ENCODE measurements around the gene C17orf78. TPM values are rescaled to one million over a fixed set of nuclear protein-coding genes. Genes with fewer than 3 reads are reported as not detected.

Gene C17orf78
- polyA plus RNA-seq, 1 of the 3 experiments (the other 2 are of a cell fraction): not detected

GRCh38 chr17:37410357-37410756 is 34.6 kb downstream of the C17orf78 start (continued):
- TF ChIP-seq USF1 (IDR thresholded peaks at IDR 0.05; ENCODE audit: borderline replicate concordance, low read depth): no peak
- no peak for TF ChIP-seq EP300 (IDR thresholded peaks at IDR 0.05; ENCODE audit: borderline replicate concordance in 1 of 2, low read depth in 1 of 2, low read length in 1 of 2)
- TF ChIP-seq CHD2 (IDR thresholded peaks at IDR 0.05; ENCODE audit: low read length, partially characterized antibody): no peak
- TF ChIP-seq GATA2 (CRISPR knock-in tag; IDR thresholded peaks at IDR 0.05): no peak
- TF ChIP-seq, protein P1, sequence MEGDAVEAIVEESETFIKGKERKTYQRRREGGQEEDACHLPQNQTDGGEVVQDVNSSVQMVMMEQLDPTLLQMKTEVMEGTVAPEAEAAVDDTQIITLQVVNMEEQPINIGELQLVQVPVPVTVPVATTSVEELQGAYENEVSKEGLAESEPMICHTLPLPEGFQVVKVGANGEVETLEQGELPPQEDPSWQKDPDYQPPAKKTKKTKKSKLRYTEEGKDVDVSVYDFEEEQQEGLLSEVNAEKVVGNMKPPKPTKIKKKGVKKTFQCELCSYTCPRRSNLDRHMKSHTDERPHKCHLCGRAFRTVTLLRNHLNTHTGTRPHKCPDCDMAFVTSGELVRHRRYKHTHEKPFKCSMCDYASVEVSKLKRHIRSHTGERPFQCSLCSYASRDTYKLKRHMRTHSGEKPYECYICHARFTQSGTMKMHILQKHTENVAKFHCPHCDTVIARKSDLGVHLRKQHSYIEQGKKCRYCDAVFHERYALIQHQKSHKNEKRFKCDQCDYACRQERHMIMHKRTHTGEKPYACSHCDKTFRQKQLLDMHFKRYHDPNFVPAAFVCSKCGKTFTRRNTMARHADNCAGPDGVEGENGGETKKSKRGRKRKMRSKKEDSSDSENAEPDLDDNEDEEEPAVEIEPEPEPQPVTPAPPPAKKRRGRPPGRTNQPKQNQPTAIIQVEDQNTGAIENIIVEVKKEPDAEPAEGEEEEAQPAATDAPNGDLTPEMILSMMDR (IDR thresholded peaks at IDR 0.05): no peak

DNA sequence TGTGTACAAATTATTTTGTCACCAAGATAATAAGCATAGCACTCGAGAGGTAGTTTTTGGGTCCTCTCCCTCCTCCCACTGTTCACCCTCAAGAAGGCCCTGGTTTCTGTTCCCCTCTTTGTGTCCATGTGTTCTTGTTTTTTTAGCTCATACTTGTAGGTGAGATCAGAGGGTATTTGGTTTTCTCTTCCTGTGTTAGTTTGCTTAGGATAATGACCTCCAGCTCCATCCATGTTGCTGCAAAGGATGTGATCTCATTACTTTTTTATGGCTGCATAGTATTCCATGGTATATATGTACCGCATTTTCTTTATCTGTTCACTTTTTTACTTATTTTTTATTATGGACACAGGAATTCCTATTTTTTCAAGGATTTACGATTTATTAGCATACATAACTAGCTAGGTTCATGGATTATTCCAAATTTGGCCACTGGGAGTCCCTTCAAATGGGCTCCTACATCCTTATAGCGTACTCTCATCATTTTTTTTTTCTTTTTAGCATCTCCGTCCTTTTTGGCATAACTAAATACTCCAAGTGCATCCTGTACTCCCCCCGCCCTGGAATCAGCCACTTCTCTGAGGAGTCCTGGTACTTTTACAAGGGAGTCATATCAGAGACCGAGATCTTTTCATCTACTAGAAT is 38.2 kb downstream of the C17orf78 start:
- no peaks in the 10 kb centered on the region for H3K4me1 ChIP-seq (ENCODE audit: control insufficient read depth in 1 of 2, insufficient read depth in 2 of 2, low read depth in 1 of 2, low read length in 1 of 2)
- H3K9me3 ChIP-seq: no peaks in the 10 kb centered on the region
- no peak overlapping the region for H3K4me3 ChIP-seq (ENCODE audit: low read depth in 2 of 2, low read length in 1 of 2)
- peaks cover 10% of the 10 kb centered on the region for H3F3A ChIP-seq (replicated peaks; ENCODE audit: insufficient read depth)
- peaks cover 77% of the 10 kb centered on the region for H3K79me2 ChIP-seq (ENCODE audit: insufficient read depth)
- H3K27ac ChIP-seq (ENCODE audit: low read depth in 2 of 2, low read length in 1 of 2): no peak overlapping the region
- H3K9ac ChIP-seq: no peak overlapping the region
- POLR2A ChIA-PET: no interaction called here
- H2AFZ ChIP-seq (ENCODE audit: low read depth): no peak overlapping the region
- DNase-seq: peak; percentile 7
- 94% methylated on average over 7 of the region's 7 CpGs for WGBS (ENCODE audit: low lambda C conversion rate)
- peaks cover 9 to 69% of the 10 kb centered on the region in 2 experiments for H3K36me3 ChIP-seq (replicated peaks in 1 of 2; ENCODE audit: control insufficient read depth in 1 of 2, insufficient read depth in 2 of 2, low read length in 1 of 2)
- no peaks in the 10 kb centered on the region for H3K27me3 ChIP-seq (ENCODE audit: insufficient read depth)
- CTCF ChIA-PET: interaction anchor here (1.1 to 1.2 kb wide), 2 partner anchors 16 to 41 kb away, joined by 3 to 4 read pairs; no protein-coding TSS in a partner anchor
- H3K9me2 ChIP-seq: no peaks in the 10 kb centered on the region
- no peaks in the 10 kb centered on the region for H4K20me1 ChIP-seq (ENCODE audit: insufficient read depth)
- TF ChIP-seq NRF1 (IDR thresholded peaks at IDR 0.05; ENCODE audit: low read depth, low read length): no peak
- TF ChIP-seq, protein P1 (IDR thresholded peaks at IDR 0.05): peak; percentile 54
- H3K4me2 ChIP-seq: no peak overlapping the region

GRCh38 chr17:37417852-37418251 is 42.1 kb downstream of the C17orf78 start:
- POLR2A ChIA-PET: no interaction called here
- no peak for DNase-seq
- H3K79me2 ChIP-seq (ENCODE audit: insufficient read depth): peaks cover 74% of the 10 kb centered on the region
- no peak for TF ChIP-seq FOXM1 (IDR thresholded peaks at IDR 0.05; ENCODE audit: low read depth)
- TF ChIP-seq, protein P2, sequence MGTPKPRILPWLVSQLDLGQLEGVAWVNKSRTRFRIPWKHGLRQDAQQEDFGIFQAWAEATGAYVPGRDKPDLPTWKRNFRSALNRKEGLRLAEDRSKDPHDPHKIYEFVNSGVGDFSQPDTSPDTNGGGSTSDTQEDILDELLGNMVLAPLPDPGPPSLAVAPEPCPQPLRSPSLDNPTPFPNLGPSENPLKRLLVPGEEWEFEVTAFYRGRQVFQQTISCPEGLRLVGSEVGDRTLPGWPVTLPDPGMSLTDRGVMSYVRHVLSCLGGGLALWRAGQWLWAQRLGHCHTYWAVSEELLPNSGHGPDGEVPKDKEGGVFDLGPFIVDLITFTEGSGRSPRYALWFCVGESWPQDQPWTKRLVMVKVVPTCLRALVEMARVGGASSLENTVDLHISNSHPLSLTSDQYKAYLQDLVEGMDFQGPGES (IDR thresholded peaks at IDR 0.05; ENCODE audit: low read depth, low read length): no peak
- TF ChIP-seq SIN3A (IDR thresholded peaks at IDR 0.05; ENCODE audit: borderline replicate concordance, low read depth, low read length): no peak
- TF ChIP-seq, protein P3, sequence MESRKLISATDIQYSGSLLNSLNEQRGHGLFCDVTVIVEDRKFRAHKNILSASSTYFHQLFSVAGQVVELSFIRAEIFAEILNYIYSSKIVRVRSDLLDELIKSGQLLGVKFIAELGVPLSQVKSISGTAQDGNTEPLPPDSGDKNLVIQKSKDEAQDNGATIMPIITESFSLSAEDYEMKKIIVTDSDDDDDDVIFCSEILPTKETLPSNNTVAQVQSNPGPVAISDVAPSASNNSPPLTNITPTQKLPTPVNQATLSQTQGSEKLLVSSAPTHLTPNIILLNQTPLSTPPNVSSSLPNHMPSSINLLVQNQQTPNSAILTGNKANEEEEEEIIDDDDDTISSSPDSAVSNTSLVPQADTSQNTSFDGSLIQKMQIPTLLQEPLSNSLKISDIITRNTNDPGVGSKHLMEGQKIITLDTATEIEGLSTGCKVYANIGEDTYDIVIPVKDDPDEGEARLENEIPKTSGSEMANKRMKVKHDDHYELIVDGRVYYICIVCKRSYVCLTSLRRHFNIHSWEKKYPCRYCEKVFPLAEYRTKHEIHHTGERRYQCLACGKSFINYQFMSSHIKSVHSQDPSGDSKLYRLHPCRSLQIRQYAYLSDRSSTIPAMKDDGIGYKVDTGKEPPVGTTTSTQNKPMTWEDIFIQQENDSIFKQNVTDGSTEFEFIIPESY (IDR thresholded peaks at IDR 0.05; ENCODE audit: borderline replicate concordance, low read depth): no peak
- no peak for TF ChIP-seq NRF1 (IDR thresholded peaks at IDR 0.05; ENCODE audit: low read depth, low read length)
- TF ChIP-seq, protein P4, sequence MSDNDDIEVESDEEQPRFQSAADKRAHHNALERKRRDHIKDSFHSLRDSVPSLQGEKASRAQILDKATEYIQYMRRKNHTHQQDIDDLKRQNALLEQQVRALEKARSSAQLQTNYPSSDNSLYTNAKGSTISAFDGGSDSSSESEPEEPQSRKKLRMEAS (IDR thresholded peaks at IDR 0.05; ENCODE audit: low read depth): no peak
- no peak for TF ChIP-seq RAD21 (IDR thresholded peaks at IDR 0.05; ENCODE audit: low read length)
- TF ChIP-seq, protein P5, sequence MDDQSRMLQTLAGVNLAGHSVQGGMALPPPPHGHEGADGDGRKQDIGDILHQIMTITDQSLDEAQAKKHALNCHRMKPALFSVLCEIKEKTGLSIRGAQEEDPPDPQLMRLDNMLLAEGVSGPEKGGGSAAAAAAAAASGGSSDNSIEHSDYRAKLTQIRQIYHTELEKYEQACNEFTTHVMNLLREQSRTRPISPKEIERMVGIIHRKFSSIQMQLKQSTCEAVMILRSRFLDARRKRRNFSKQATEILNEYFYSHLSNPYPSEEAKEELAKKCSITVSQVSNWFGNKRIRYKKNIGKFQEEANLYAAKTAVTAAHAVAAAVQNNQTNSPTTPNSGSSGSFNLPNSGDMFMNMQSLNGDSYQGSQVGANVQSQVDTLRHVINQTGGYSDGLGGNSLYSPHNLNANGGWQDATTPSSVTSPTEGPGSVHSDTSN (IDR thresholded peaks at IDR 0.05): no peak
- no peak for TF ChIP-seq GATA2 (CRISPR knock-in tag; IDR thresholded peaks at IDR 0.05)
- TF ChIP-seq JUND (IDR thresholded peaks at IDR 0.05): no peak

More at GRCh38 chr17:37417852-37418251, 42.1 kb downstream of the C17orf78 start:
- Histone ChIP-seq H3K27ac (ENCODE audit: low read depth in 2 of 2, low read length in 1 of 2) (no peak overlapping the region), H3K36me3 (replicated peaks in 1 of 2; ENCODE audit: control insufficient read depth in 1 of 2, insufficient read depth in 2 of 2, low read length in 1 of 2) (peaks cover 8 to 58% of the 10 kb centered on the region in 2 experiments), H2AFZ (ENCODE audit: low read depth) (no peak overlapping the region), H3K9me3 (no peaks in the 10 kb centered on the region), H3K9ac (no peak overlapping the region), H3K4me1 (ENCODE audit: control insufficient read depth in 1 of 2, insufficient read depth in 2 of 2, low read depth in 1 of 2, low read length in 1 of 2) (no peaks in the 10 kb centered on the region), H3K27me3 (ENCODE audit: insufficient read depth) (no peaks in the 10 kb centered on the region), H3K4me3 (ENCODE audit: low read depth in 2 of 2, low read length in 1 of 2) (no peak overlapping the region), H3F3A (replicated peaks; ENCODE audit: insufficient read depth) (peaks cover 10% of the 10 kb centered on the region), H3K9me2 (no peaks in the 10 kb centered on the region), H3K4me2 (no peak overlapping the region), H4K20me1 (ENCODE audit: insufficient read depth) (0 out of 2 replicates have a peak, but pooled peaks cover under 1% of the 10 kb centered on the region)
- CTCF ChIA-PET: interaction anchor here (1.4 kb wide), 1 partner anchor 10 kb away, joined by 3 read pairs; no protein-coding TSS in a partner anchor
- 73% methylated on average over 2 of the region's 2 CpGs for WGBS (ENCODE audit: low lambda C conversion rate)

Data from SK-N-SH (cell line).